Ovary (tissue), 3 donors: Measurements from ENCODE around the gene RAB31.

Source experiments
- CTCF ChIP-seq, 3 donors: fragments of 450-650 bp in 2 of 3; fragments of 200-600 bp in 1 of 3; IDR thresholded peaks; one replicate each; pipeline versions ENCODE4 v1.5.1 to v1.8.0; 2016 to 2022; ENCODE audit warnings: antibody characterized with exemption in 3 of 3, mild to moderate bottlenecking in 1 of 3
- POLR2A ChIP-seq: fragments of 450-650 bp; IDR thresholded peaks from one replicate; pipeline ENCODE4 v1.6.1; 2017; ENCODE audit warnings: antibody characterized with exemption, mild to moderate bottlenecking, moderate library complexity
- donor health status: DM: no; HTN: no; CAD: no.

DNA sequence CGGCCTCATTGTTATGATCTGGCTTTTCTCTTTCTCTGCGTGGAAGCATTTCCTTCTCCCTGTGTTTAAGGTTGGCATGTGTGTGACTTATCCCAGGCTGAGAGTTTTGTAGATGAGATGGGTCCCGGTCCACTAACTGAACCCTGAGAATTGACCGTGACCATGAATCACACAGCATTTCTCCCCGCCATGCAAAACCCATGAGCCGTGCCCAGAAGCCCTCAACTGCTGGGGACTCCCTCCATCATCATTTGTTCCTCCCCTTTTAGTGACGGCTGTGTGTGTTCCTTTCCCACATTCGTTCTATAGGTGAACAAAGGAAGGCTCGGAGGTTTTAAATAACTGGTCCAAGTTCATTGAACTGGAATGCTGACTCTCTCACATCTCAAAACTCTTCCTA is 147.6 kb downstream of the RAB31 start:
- no peak for TF ChIP-seq CTCF (IDR thresholded peaks at IDR 0.05)
- no peak for TF ChIP-seq POLR2A
